DND-41 (cell line): ENCODE results near the gene MEG3.

Source experiments
- EZH2 ChIP-seq: IDR thresholded peaks from 3 replicates; pipeline ENCODE4 v1.6.1; 2012; ENCODE audit warnings: borderline replicate concordance, low read depth, mild to moderate bottlenecking, moderate library complexity, low read length, inconsistent platforms; ENCODE audit not compliant: severe bottlenecking
- TF ChIP-seq, protein P1 (sequence below): IDR thresholded peaks from 2 replicates; pipeline ENCODE4 v1.5.1; 2012; ENCODE audit warnings: borderline replicate concordance, low read length, moderate library complexity, mild to moderate bottlenecking; ENCODE audit not compliant: poor library complexity, severe bottlenecking; ENCODE audit errors: extremely low read depth

- TF ChIP-seq, protein P1, sequence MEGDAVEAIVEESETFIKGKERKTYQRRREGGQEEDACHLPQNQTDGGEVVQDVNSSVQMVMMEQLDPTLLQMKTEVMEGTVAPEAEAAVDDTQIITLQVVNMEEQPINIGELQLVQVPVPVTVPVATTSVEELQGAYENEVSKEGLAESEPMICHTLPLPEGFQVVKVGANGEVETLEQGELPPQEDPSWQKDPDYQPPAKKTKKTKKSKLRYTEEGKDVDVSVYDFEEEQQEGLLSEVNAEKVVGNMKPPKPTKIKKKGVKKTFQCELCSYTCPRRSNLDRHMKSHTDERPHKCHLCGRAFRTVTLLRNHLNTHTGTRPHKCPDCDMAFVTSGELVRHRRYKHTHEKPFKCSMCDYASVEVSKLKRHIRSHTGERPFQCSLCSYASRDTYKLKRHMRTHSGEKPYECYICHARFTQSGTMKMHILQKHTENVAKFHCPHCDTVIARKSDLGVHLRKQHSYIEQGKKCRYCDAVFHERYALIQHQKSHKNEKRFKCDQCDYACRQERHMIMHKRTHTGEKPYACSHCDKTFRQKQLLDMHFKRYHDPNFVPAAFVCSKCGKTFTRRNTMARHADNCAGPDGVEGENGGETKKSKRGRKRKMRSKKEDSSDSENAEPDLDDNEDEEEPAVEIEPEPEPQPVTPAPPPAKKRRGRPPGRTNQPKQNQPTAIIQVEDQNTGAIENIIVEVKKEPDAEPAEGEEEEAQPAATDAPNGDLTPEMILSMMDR: no peak
- TF ChIP-seq EZH2: no peak
Measured at GRCh38 chr14:100875126-100875525, 49.2 kb downstream of the MEG3 start.
